CD4-positive, alpha-beta T cell treated with Interleukin-4 for 4 hours (primary cell): ENCODE results near the gene C5orf52.
"Not testable (repeated sequence)": the region's sequence is repeated elsewhere in the genome, so short reads cannot be mapped to it uniquely, and the experiment has no call there.

Source experiments
- DNase-seq: peaks from one replicate; pipeline ENCODE4 v3.0.0-alpha.2; 2020

The C5orf52 gene

DNA sequence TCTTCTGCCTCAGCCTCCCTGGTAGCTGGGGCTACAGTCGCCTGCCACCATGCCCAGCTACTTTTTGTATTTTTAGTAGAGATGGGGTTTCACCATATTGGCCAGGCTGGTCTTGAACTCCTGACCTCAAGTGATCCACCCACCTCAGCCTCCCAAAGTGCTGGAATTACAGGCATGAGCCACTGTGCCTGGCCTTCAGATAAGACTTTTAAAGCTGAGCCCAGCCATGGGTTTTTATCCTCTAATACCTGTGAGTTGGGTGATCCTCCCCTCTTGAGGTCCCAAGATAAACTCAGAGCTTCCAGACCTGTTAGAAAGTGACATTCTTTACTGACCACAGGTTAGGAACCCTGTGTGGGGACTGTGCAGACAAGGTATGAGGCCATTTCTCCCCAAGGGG, 56.5 kb downstream of the C5orf52 start:
- DNase-seq, result not testable (repeated sequence)
